OCI-LY7 (cell line): ENCODE measurements around the gene PDE11A. TPM values are rescaled to one million over a fixed set of nuclear protein-coding genes. Genes with fewer than 3 reads are reported as not detected.

ENCODE experiments used
- BruUV-seq: library from RNA; stranded (reverse); fragments of 400-500 nt; replicated peaks from 2 replicates; lab custom pipeline; 2021; lab: Mats Ljungman, UMichigan
- CTCF ChIA-PET: fragments of 300-600 bp; sonication (Branson Sonifier 250); formaldehyde crosslinking; loops from one replicate; lab custom pipeline; 2022; ENCODE audit warnings: antibody characterized with exemption; ENCODE audit not compliant: unreplicated experiment; lab: Charles Lee
- POLR2A ChIA-PET: fragments of 300-600 bp; sonication (Branson Sonifier 250); formaldehyde crosslinking; loops from one replicate; lab custom pipeline; 2022; ENCODE audit warnings: antibody characterized with exemption; lab: Charles Lee
- DNase-seq: peaks from one replicate; pipeline ENCODE4 v3.0.0-alpha.2; 2015; ENCODE audit warnings: low spot score
- H2AFZ ChIP-seq: fragments of 200-600 bp; sonication (generic), shearing (Covaris generic); 2 replicates; pipeline ENCODE4 v1.6.1; 2014; ENCODE audit warnings: mild to moderate bottlenecking, antibody characterized with exemption, low read length, moderate library complexity
- H3K27ac ChIP-seq: fragments of 200-600 bp; sonication (generic); 2 replicates; pipeline ENCODE4 v1.5.1; 2014; ENCODE audit warnings: mixed run types, low read depth, mild to moderate bottlenecking, moderate library complexity, low read length, inconsistent platforms; ENCODE audit not compliant: poor library complexity, severe bottlenecking
- H3K36me3 ChIP-seq: fragments of 200-600 bp; sonication (generic); 2 replicates; pipeline ENCODE4 v1.6.1; 2014; ENCODE audit warnings: mild to moderate bottlenecking, antibody characterized with exemption, low read length, moderate library complexity, mixed read lengths; ENCODE audit not compliant: insufficient read depth
- H3K4me1 ChIP-seq: fragments of 200-600 bp; sonication (generic); 2 replicates; pipeline ENCODE4 v1.5.1; 2014; ENCODE audit warnings: mild to moderate bottlenecking, low read length; ENCODE audit not compliant: insufficient read depth, poor library complexity, severe bottlenecking
- H3K4me2 ChIP-seq: fragments of 200-600 bp; sonication (generic); 2 replicates; pipeline ENCODE4 v1.6.1; 2014; ENCODE audit warnings: mild to moderate bottlenecking, low read length
- H3K4me3 ChIP-seq: fragments of 200-600 bp; sonication (generic); 2 replicates; pipeline ENCODE4 v1.5.1; 2014; ENCODE audit warnings: mild to moderate bottlenecking, low read depth, low read length; ENCODE audit not compliant: poor library complexity, severe bottlenecking
- H3K79me2 ChIP-seq: fragments of 200-600 bp; sonication (generic); 2 replicates; pipeline ENCODE4 v1.6.1; 2016; ENCODE audit warnings: low read depth, mild to moderate bottlenecking, low read length, moderate library complexity, mixed read lengths; ENCODE audit not compliant: insufficient read depth
- H3K9me2 ChIP-seq: fragments of 200-600 bp; sonication (generic); 2 replicates; pipeline ENCODE4 v1.6.1; 2016; ENCODE audit warnings: mild to moderate bottlenecking, low read length, mixed read lengths; ENCODE audit not compliant: insufficient read depth
- H3K9me3 ChIP-seq: fragments of 200-600 bp; sonication (generic); 2 replicates; pipeline ENCODE4 v1.6.1; 2014; ENCODE audit warnings: mild to moderate bottlenecking, mixed run types, low read length, mixed read lengths
- H4K20me1 ChIP-seq: fragments of 200-600 bp; sonication (generic); 2 replicates; pipeline ENCODE4 v1.6.1; 2014; ENCODE audit warnings: mild to moderate bottlenecking, antibody characterized with exemption, low read length, moderate library complexity, mixed read lengths; ENCODE audit not compliant: insufficient read depth
- EZH2phosphoT487 ChIP-seq: fragments of 200-600 bp; sonication (generic); IDR thresholded peaks from 2 replicates; pipeline ENCODE4 v1.6.1; 2018; ENCODE audit warnings: low read depth, borderline replicate concordance, mild to moderate bottlenecking, mixed run types, antibody characterized with exemption, low read length, moderate library complexity, mixed read lengths
- intact Hi-C: fragments of 100-400 bp; cut with micrococcal nuclease; formaldehyde crosslinking; loops from one replicate; pipeline ENCODE4 v1.10.0; 2022; ENCODE audit not compliant: unreplicated experiment
- total RNA-seq, 2 experiments: library from RNA; depleted of rRNA in 1 of 2; stranded (reverse); fragments of >200 nt in 1 of 2; shearing (Covaris generic) in 1 of 2; gene quantifications; 2 replicates each; pipeline ENCODE4 v1.2.3, GENCODE V29; 2014 to 2022
- TF ChIP-seq, protein P1 (sequence below): fragments of 200-600 bp; sonication (generic); conservative IDR thresholded peaks from 2 replicates; pipeline ENCODE4 v1.5.1; 2014; ENCODE audit warnings: mild to moderate bottlenecking, antibody characterized with exemption, low read length, moderate library complexity, mixed read lengths

The PDE11A gene
- total RNA-seq, 2 experiments from 2014 or later, result 0.03 TPM; not detected in 1

DNA sequence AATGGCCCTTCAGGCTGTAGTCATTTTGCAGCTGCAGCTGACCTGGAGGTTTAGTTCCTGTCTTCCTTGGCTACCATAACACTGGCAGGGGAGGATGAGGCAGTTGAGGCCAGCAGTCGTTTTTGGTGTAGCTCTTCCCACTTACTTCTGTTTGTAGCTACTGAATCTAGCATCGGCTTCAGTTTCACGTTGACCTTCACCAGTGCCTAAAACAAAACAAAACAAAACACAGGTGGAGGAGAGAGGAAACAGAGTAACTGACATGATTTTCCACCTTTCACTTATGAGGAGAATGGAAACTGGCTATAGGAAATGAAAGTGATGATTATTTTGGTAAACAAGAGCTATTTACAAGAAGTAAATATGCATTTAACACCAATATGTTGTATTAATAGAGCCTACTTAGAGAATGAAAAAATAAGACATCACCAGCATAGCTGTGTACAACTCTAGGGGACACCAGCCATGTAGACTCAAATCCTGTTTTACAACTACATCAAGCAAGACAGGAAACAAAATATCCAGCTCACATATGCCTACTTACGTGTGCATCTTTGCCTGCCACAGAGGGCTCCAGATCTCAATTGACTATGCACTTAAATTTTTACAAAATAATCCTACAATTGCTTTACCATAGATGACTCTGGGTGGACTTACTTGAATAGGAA is 443.1 kb downstream of the PDE11A start:
- no peaks in the 10 kb centered on the region for H4K20me1 ChIP-seq
- H3K4me2 ChIP-seq, result peak overlapping the region; percentile 42
- intact Hi-C loops, result no loop called here
- H3K9me2 ChIP-seq, result no peaks in the 10 kb centered on the region
- DNase-seq, result peak; percentile 40
- H3K4me3 ChIP-seq, result no peak overlapping the region
- H2AFZ ChIP-seq, result peak overlapping the region; percentile 71
- ChIA-PET POLR2A (interaction anchor here (0.6 to 1.6 kb wide), 8 partner anchors 9 to 365 kb away, joined by 3 to 7 read pairs (median 4); partner anchors contain the start of gene NFE2L2), CTCF (interaction anchor here (0.6 kb wide), 2 partner anchors 116 to 724 kb away, joined by 4 to 7 read pairs; no protein-coding TSS in a partner anchor)
- no peaks in the 10 kb centered on the region for H3K36me3 ChIP-seq
- no peak for TF ChIP-seq EZH2phosphoT487
- TF ChIP-seq, protein P1, sequence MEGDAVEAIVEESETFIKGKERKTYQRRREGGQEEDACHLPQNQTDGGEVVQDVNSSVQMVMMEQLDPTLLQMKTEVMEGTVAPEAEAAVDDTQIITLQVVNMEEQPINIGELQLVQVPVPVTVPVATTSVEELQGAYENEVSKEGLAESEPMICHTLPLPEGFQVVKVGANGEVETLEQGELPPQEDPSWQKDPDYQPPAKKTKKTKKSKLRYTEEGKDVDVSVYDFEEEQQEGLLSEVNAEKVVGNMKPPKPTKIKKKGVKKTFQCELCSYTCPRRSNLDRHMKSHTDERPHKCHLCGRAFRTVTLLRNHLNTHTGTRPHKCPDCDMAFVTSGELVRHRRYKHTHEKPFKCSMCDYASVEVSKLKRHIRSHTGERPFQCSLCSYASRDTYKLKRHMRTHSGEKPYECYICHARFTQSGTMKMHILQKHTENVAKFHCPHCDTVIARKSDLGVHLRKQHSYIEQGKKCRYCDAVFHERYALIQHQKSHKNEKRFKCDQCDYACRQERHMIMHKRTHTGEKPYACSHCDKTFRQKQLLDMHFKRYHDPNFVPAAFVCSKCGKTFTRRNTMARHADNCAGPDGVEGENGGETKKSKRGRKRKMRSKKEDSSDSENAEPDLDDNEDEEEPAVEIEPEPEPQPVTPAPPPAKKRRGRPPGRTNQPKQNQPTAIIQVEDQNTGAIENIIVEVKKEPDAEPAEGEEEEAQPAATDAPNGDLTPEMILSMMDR, result no peak
- no TSS peak for BruUV-seq
- H3K9me3 ChIP-seq, result no peaks in the 10 kb centered on the region
- peaks cover 73% of the 10 kb centered on the region for H3K4me1 ChIP-seq
- H3K79me2 ChIP-seq, result no peaks in the 10 kb centered on the region
- H3K27ac ChIP-seq, result peak overlapping the region; percentile 70

DNA sequence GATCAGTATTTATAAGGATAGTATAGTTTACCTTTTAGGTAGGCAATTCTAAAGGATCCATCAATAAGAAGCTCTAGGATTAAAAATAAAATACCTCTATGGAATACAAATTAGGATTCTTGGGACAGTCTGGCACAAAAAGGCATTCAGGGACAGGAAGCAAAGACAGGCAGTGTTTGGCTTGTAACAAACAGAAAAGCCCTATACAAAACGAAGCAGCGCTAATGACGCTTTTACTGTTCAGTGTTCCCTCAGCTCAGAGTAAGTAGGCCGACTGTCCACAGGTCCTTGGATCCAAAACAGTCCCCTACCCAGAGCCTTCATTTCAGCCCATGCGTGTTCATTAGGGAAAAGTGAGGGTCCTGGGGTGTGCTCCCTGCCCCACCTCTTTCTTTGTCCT is 443.7 kb downstream of the PDE11A start:
- Histone ChIP-seq H3K79me2 (no peaks in the 10 kb centered on the region), H3K4me2 (peak overlapping the region; percentile 42; the same call in 1 of the 2 replicates), H2AFZ (peak overlapping the region; percentile 71), H3K36me3 (no peaks in the 10 kb centered on the region), H3K4me1 (peaks cover 71% of the 10 kb centered on the region), H3K4me3 (no peak overlapping the region), H3K9me2 (no peaks in the 10 kb centered on the region), H4K20me1 (no peaks in the 10 kb centered on the region), H3K9me3 (no peaks in the 10 kb centered on the region), H3K27ac (peak overlapping the region; percentile 70)
- POLR2A ChIA-PET, result interaction anchor here (1.4 to 1.6 kb wide), 2 partner anchors 14 to 364 kb away, joined by 5 to 7 read pairs; partner anchors contain the start of gene NFE2L2
- no peak for TF ChIP-seq EZH2phosphoT487
- TF ChIP-seq, protein P1, result no peak
- intact Hi-C loops, result no loop called here
- no peak for DNase-seq
- CTCF ChIA-PET, result no interaction called here
- BruUV-seq, result no TSS peak
